Ovary (tissue), 9 donors: Measurements from ENCODE around the gene PRR18. TPM values are rescaled to one million over a fixed set of nuclear protein-coding genes. Genes with fewer than 3 reads are reported as not detected.

Source experiments
- DNase-seq, 5 donors: peaks; one replicate each; pipeline ENCODE4 v3.0.0-alpha.2; 2019 to 2020
- H3K27ac ChIP-seq, 2 donors: fragments of 200-600 bp; one replicate each; pipeline versions ENCODE4 v1.5.1 to v1.8.0; 2019 to 2022
- H3K27me3 ChIP-seq: fragments of 200-600 bp; one replicate; pipeline ENCODE4 v1.8.0; 2022
- H3K36me3 ChIP-seq: fragments of 200-600 bp; sonication (generic); one replicate; pipeline ENCODE4 v1.5.1; 2019
- H3K4me1 ChIP-seq: one replicate; pipeline ENCODE4 v1.8.1; 2013; ENCODE audit warnings: mild to moderate bottlenecking, moderate library complexity; ENCODE audit not compliant: insufficient read depth
- H3K4me3 ChIP-seq: fragments of 200-600 bp; sonication (generic); one replicate; pipeline ENCODE4 v1.5.1; 2017
- H3K9me3 ChIP-seq, 2 donors: fragments of 200-600 bp in 1 of 2; sonication (generic) in 1 of 2; one replicate each; pipeline versions ENCODE4 v1.5.1 to v1.8.1; 2013 to 2019; ENCODE audit warnings: mild to moderate bottlenecking in 1 of 2, moderate library complexity in 1 of 2
- EP300 ChIP-seq: sonication (generic); formaldehyde crosslinking; IDR thresholded peaks from one replicate; pipeline ENCODE4 v1.6.1; 2017; ENCODE audit warnings: antibody characterized with exemption
- POLR2A ChIP-seq: fragments of 450-650 bp; IDR thresholded peaks from one replicate; pipeline ENCODE4 v1.6.1; 2017; ENCODE audit warnings: antibody characterized with exemption, mild to moderate bottlenecking, moderate library complexity
- WGBS, 3 donors: extraction: QIAGEN DNeasy Blood & Tissue Kit in 1 of 3; methylation state at CpG; one replicate each; pipeline versions ENCODE4 v1.1.5 to v1.1.7; 2013 to 2017; 5-methylcytosine and 5-hydroxymethylcytosine counted together
- intact Hi-C, 4 donors: fragments of 100-400 bp; cut with DNase I; formaldehyde crosslinking; loops; one replicate each; pipeline versions ENCODE4 v1.11.0 to v1.15.1; 2022 to 2023
- polyA plus RNA-seq, 2 donors: library from polyadenylated mRNA; stranded (reverse); fragments of 200-250 nt in 1 of 2; fragments of 350-450 nt in 1 of 2; fragmentation: Illumina TruSeq in 1 of 2; extraction: RNeasy Lipid Tissue Mini Kit (QIAGEN cat#74804) in 1 of 2; gene quantifications; one replicate each; pipeline ENCODE4 v1.2.3, GENCODE V29; 2013 to 2014
- total RNA-seq, 7 donors: library from RNA; depleted of rRNA in 2 of 7; stranded (reverse); fragments of >200 nt in 2 of 7; fragmentation: NEBNext Ultra II Directional in 3 of 7; extraction: Animal tissue kit (Norgen Biotek cat#: 25700) in 3 of 7; gene quantifications; one replicate each; pipeline versions ENCODE4 v1.1.0 to v1.2.4, GENCODE V29; 2016 to 2023
- TF ChIP-seq, protein P1 (sequence below), 3 donors: fragments of 450-650 bp in 2 of 3; fragments of 200-600 bp in 1 of 3; IDR thresholded peaks; one replicate each; pipeline versions ENCODE4 v1.5.1 to v1.8.0; 2016 to 2022; ENCODE audit warnings: antibody characterized with exemption in 3 of 3, mild to moderate bottlenecking in 1 of 3
- donor health status: DM: no; HTN: no; CAD: no; lungs with moderate emphysema.
- donor health status: DM: no; HTN: no; CAD: no.
- donor health status: Bipolar disorder and iron deficiency.
- donor health status: DM: yes; HTN: yes; CAD: no.
- donor health status: DM: no; HTN: no; CAD: no.
- donor health status: DM: yes; HTN: yes; CAD: no.

PRR18 gene
- total and polyA plus RNA-seq, 9 donors, result 0.05 to 5.1 (median 0.25) TPM; not detected in 5

DNA sequence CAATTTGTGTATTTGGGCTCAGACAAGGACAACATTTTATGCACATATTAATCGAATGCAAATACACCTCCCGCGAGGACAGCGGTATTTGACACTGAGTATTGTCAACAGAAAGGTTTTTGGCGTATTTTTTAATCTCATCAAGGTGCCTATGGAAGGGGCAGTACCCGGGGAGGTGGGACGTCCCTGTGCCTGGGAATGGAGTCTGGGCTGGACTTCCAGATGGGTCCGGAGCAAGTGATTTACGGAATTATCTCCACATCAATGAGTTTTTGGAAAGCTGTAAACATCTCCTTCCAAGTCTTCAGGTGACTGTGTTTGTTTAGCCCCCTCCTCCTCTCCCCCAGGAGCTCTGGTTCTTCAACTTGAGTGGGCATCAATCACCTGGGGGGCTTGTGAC lies 39.8 kb downstream of the PRR18 start:
- no peak overlapping the region for H3K27ac ChIP-seq
- no peaks in the 10 kb centered on the region for H3K9me3 ChIP-seq
- WGBS, 3 donors, result 7 to 11% (median 11%) methylated on average over 9 of the region's 9 CpGs
- no peaks in the 10 kb centered on the region for H3K4me1 ChIP-seq
- intact Hi-C loops, result no loop called here
- H3K36me3 ChIP-seq, result no peaks in the 10 kb centered on the region
- DNase-seq, result no peak
- no peak overlapping the region for H3K4me3 ChIP-seq
- no peaks in the 10 kb centered on the region for H3K27me3 ChIP-seq
- TF ChIP-seq POLR2A (no peak), EP300 (no peak)
- TF ChIP-seq, protein P1, sequence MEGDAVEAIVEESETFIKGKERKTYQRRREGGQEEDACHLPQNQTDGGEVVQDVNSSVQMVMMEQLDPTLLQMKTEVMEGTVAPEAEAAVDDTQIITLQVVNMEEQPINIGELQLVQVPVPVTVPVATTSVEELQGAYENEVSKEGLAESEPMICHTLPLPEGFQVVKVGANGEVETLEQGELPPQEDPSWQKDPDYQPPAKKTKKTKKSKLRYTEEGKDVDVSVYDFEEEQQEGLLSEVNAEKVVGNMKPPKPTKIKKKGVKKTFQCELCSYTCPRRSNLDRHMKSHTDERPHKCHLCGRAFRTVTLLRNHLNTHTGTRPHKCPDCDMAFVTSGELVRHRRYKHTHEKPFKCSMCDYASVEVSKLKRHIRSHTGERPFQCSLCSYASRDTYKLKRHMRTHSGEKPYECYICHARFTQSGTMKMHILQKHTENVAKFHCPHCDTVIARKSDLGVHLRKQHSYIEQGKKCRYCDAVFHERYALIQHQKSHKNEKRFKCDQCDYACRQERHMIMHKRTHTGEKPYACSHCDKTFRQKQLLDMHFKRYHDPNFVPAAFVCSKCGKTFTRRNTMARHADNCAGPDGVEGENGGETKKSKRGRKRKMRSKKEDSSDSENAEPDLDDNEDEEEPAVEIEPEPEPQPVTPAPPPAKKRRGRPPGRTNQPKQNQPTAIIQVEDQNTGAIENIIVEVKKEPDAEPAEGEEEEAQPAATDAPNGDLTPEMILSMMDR (IDR thresholded peaks at IDR 0.05), result no peak

DNA sequence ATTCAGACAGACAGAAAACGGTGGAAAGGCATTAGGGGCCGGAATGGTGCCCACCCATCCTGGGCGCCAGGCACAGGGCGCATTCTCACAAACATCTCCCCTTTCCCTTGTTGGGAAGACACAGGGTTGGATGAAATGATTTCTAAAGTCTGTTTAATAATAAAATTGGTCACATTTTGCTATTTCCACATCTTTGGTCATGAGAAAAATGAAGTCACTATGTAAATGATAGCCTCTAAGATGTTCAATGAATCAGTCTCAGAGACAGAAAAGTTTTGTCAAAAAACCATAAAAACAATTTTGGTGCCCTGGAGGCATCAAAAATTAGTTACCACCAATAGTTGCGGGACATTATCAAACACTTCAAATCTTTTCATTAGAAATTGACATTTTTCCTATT lies 40.7 kb downstream of the PRR18 start:
- Histone ChIP-seq H3K9me3 (no peaks in the 10 kb centered on the region), H3K27me3 (no peaks in the 10 kb centered on the region), H3K4me1 (no peaks in the 10 kb centered on the region), H3K27ac (no peak overlapping the region), H3K36me3 (no peaks in the 10 kb centered on the region), H3K4me3 (no peak overlapping the region)
- TF ChIP-seq EP300 (no peak), POLR2A (no peak)
- TF ChIP-seq, protein P1 (IDR thresholded peaks at IDR 0.05), result no peak
- no peak for DNase-seq
- intact Hi-C loops, result no loop called here
- 92 to 95% (median 92%) methylated on average over 5 of the region's 5 CpGs for WGBS, 3 donors

- Histone ChIP-seq H3K27me3 (no peaks in the 10 kb centered on the region), H3K4me3 (no peak overlapping the region), H3K36me3 (no peaks in the 10 kb centered on the region), H3K4me1 (no peaks in the 10 kb centered on the region), H3K27ac (no peak overlapping the region), H3K9me3 (no peaks in the 10 kb centered on the region)
- WGBS, 3 donors, result 77 to 87% (median 83%) methylated on average over 3 of the region's 3 CpGs
- DNase-seq, result no peak
- intact Hi-C loops, result no loop called here
- TF ChIP-seq, protein P1 (IDR thresholded peaks at IDR 0.05), result no peak
- TF ChIP-seq POLR2A, result no peak
- no peak for TF ChIP-seq EP300
These were observed 41.9 kb downstream of the PRR18 start for GRCh38 chr6:166266336-166266735.

- WGBS, 3 donors, result 82 to 88% (median 87%) methylated on average over 15 to 17 of the region's 17 CpGs
- no peaks in the 10 kb centered on the region for H3K27me3 ChIP-seq
- no peak overlapping the region for H3K4me3 ChIP-seq
- intact Hi-C loops, result no loop called here
- no peak overlapping the region for H3K27ac ChIP-seq
- H3K4me1 ChIP-seq, result no peaks in the 10 kb centered on the region
- TF ChIP-seq, protein P1 (IDR thresholded peaks at IDR 0.05), result no peak
- TF ChIP-seq EP300 (no peak), POLR2A (no peak)
- H3K36me3 ChIP-seq, result no peaks in the 10 kb centered on the region
- no peaks in the 10 kb centered on the region for H3K9me3 ChIP-seq
- no peak for DNase-seq
These were observed 45.3 kb downstream of the PRR18 start for GRCh38 chr6:166262743-166263515.
